HCT116 (cell line): Measurements from ENCODE around the gene SMR3B.

Experiments
- POLR2AphosphoS5 ChIP-seq: IDR thresholded peaks from 2 replicates; pipeline ENCODE4 v1.6.1; 2011; ENCODE audit warnings: mild to moderate bottlenecking, low read depth, low read length, moderate library complexity
- SP1 ChIP-seq: IDR thresholded peaks from 2 replicates; pipeline ENCODE4 v1.6.1; 2012; ENCODE audit warnings: low read depth

- TF ChIP-seq POLR2AphosphoS5 (no peak), SP1 (no peak)
Measured at GRCh38 chr4:70334681-70335080, 48.2 kb upstream of the SMR3B start, which contains the start of gene CABS1.
